ENCODE results near the gene GNG8.

DNA sequence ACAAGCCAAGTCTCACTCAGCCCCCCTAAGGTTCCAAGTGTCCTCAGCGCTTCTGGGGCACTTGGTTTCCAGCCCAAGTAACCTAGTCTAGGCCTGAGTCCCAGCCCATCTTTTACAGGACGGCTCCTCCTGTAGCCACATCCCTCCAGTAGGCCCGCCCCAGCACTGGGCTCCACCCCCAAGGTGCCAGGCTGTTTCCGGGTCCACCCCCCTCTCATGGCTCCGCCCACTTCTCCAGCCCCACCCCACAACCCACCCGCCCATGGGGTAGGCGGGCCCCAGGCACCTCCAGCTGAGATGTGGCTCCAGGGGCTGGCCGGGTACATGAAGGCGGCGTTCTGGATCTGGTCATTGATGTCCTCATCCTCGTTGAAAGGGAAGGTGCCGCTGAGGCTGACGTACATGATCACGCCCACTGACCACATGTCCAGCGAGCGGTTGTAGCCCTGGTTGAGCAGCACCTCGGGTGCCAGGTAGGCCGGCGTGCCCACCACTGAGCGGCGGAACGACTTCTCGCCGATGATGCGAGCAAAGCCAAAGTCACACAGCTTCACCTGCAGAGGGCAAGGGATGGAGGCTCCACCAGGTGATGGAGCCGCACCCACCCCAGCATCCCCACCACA lies 42.2 kb upstream of the GNG8 start:
- TF ChIP-seq POLR2A (IDR thresholded peaks at IDR 0.05; ENCODE audit: low read length) (no peak), GATA1 (IDR thresholded peaks at IDR 0.05; ENCODE audit: low read depth, low read length) (no peak)
